Stomach (tissue), 9 donors: ENCODE measurements around the gene RASGRP1. TPM values are rescaled to one million over a fixed set of nuclear protein-coding genes. Genes with fewer than 3 reads are reported as not detected.

ENCODE experiments used
- DNase-seq, 2 donors: peaks; one replicate each; pipeline versions ENCODE4 v3.0.0 to v3.0.0-alpha.2; 2013 to 2019
- H3K27ac ChIP-seq, 5 donors: fragments of 200-600 bp in 4 of 5; sonication (generic) in 4 of 5; one replicate each; pipeline ENCODE4 v1.5.1; 2013 to 2019; ENCODE audit warnings: mild to moderate bottlenecking in 1 of 5, moderate library complexity in 1 of 5
- H3K27me3 ChIP-seq, 3 donors: fragments of 200-600 bp; sonication (generic); one replicate each; pipeline ENCODE4 v1.5.1; 2017 to 2019; ENCODE audit warnings: mixed run types in 1 of 3
- H3K36me3 ChIP-seq, 4 donors: fragments of 200-600 bp; sonication (generic); 1 replicate in 3 of 4; 2 replicates in 1 of 4; pipeline ENCODE4 v1.5.1; 2016 to 2019
- H3K4me1 ChIP-seq, 4 donors: fragments of 200-600 bp; sonication (generic); one replicate each; pipeline ENCODE4 v1.5.1; 2016 to 2019
- H3K4me3 ChIP-seq, 4 donors: fragments of 200-600 bp; sonication (generic) in 3 of 4; one replicate each; pipeline ENCODE4 v1.5.1; 2016 to 2019; ENCODE audit warnings: mild to moderate bottlenecking in 1 of 4
- H3K9me3 ChIP-seq, 4 donors: fragments of 200-600 bp; sonication (generic); one replicate each; pipeline ENCODE4 v1.5.1; 2016 to 2019
- EP300 ChIP-seq: sonication (generic); formaldehyde crosslinking; IDR thresholded peaks from one replicate; pipeline ENCODE4 v1.6.1; 2017; ENCODE audit warnings: antibody characterized with exemption
- POLR2A ChIP-seq, 4 donors: fragments of 450-650 bp; IDR thresholded peaks; one replicate each; pipeline ENCODE4 v1.6.1; 2016; ENCODE audit warnings: antibody characterized with exemption in 4 of 4, control low read depth in 2 of 4, mild to moderate bottlenecking in 1 of 4, moderate library complexity in 1 of 4
- POLR2AphosphoS5 ChIP-seq, 3 donors: sonication (generic); formaldehyde crosslinking; IDR thresholded peaks; one replicate each; pipeline ENCODE4 v1.6.1; 2016; ENCODE audit warnings: antibody characterized with exemption in 3 of 3
- WGBS, 5 donors: extraction: QIAGEN DNeasy Blood & Tissue Kit in 3 of 5; methylation state at CpG; one replicate each; pipeline versions ENCODE4 v1.1.5 to v1.1.7; 2013 to 2018; 5-methylcytosine and 5-hydroxymethylcytosine counted together
- intact Hi-C: fragments of 100-400 bp; cut with DNase I; formaldehyde crosslinking; loops from one replicate; pipeline ENCODE4 v1.15.1; 2023; ENCODE audit warnings: low total_unique reads
- polyA plus RNA-seq, 3 donors: library from polyadenylated mRNA; stranded (reverse); fragments of 200-250 nt; gene quantifications; one replicate each; pipeline ENCODE4 v1.2.3, GENCODE V29; 2013
- total RNA-seq, 5 donors: library from RNA; depleted of rRNA; stranded (reverse); fragments of >200 nt; gene quantifications; one replicate each; pipeline versions ENCODE4 v1.1.0 to v1.2.3, GENCODE V29; 2014 to 2016
- TF ChIP-seq, protein P1 (sequence below), 7 experiments: fragments of 450-650 bp in 4 of 7; fragments of 200-600 bp in 3 of 7; sonication (generic) in 3 of 7; IDR thresholded peaks; one replicate each; pipeline ENCODE4 v1.5.1; 2016 to 2019; ENCODE audit warnings: antibody characterized with exemption in 7 of 7, control low read depth in 2 of 7, mild to moderate bottlenecking in 1 of 7
- donor health status: healthy with polysubstance abuse.
- donor health status: Bipolar disorder and iron deficiency.
- donor health status: healthy.

RASGRP1 gene
- total and polyA plus RNA-seq, 8 donors, result 0.29 to 12.3 (median 2.8) TPM

- no peak overlapping the region for H3K4me3 ChIP-seq
- H3K36me3 ChIP-seq, result no peaks in the 10 kb centered on the region
- no peak for DNase-seq
- 93 to 98% (median 95%) methylated on average over 5 to 6 of the region's 6 CpGs for WGBS, 5 donors
- no peak overlapping the region for H3K27ac ChIP-seq
- H3K9me3 ChIP-seq, result no peaks in the 10 kb centered on the region
- peaks cover 7 to 54% (median 29%) of the 10 kb centered on the region in 4 donors for H3K4me1 ChIP-seq
- no peaks in the 10 kb centered on the region for H3K27me3 ChIP-seq
- intact Hi-C loops, result no loop called here
- TF ChIP-seq, protein P1, sequence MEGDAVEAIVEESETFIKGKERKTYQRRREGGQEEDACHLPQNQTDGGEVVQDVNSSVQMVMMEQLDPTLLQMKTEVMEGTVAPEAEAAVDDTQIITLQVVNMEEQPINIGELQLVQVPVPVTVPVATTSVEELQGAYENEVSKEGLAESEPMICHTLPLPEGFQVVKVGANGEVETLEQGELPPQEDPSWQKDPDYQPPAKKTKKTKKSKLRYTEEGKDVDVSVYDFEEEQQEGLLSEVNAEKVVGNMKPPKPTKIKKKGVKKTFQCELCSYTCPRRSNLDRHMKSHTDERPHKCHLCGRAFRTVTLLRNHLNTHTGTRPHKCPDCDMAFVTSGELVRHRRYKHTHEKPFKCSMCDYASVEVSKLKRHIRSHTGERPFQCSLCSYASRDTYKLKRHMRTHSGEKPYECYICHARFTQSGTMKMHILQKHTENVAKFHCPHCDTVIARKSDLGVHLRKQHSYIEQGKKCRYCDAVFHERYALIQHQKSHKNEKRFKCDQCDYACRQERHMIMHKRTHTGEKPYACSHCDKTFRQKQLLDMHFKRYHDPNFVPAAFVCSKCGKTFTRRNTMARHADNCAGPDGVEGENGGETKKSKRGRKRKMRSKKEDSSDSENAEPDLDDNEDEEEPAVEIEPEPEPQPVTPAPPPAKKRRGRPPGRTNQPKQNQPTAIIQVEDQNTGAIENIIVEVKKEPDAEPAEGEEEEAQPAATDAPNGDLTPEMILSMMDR (IDR thresholded peaks at IDR 0.05), result no peak
- TF ChIP-seq POLR2A (IDR thresholded peaks at IDR 0.05), result no peak
- TF ChIP-seq POLR2AphosphoS5 (IDR thresholded peaks at IDR 0.05), result no peak
- TF ChIP-seq EP300, result no peak
These were observed 105.1 kb downstream of the RASGRP1 start for GRCh38 chr15:38459480-38459879.

DNA sequence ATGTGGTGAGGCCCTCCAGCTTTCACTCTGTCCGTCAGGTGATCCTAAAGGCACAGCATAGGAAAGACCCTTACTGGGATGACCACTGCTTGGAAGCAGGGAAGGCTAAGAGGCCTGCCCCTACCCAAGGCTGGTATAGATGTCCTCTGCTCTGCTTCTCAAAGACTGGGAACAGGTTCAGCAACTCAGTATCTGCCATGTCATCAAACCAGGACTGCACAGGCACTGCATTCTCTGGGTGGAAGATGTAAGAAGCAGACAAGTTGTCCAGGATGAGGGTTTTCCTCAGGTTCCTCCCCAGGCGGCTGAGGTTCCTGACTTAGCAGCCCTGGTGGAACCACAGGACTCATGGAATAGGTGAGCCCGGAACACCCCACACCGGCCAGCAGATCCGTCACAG, 106.0 kb downstream of the RASGRP1 start:
- WGBS, 5 donors, result 95 to 99% (median 98%) methylated on average over 5 of the region's 5 CpGs
- Histone ChIP-seq H3K27me3 (no peaks in the 10 kb centered on the region), H3K4me3 (no peak overlapping the region), H3K9me3 (no peaks in the 10 kb centered on the region), H3K4me1 (peaks cover 7 to 46% (median 25%) of the 10 kb centered on the region in 4 donors), H3K27ac (no peak overlapping the region), H3K36me3 (no peaks in the 10 kb centered on the region)
- TF ChIP-seq, protein P1 (IDR thresholded peaks at IDR 0.05), result no peak
- TF ChIP-seq POLR2A (IDR thresholded peaks at IDR 0.05) (no peak), POLR2AphosphoS5 (IDR thresholded peaks at IDR 0.05) (no peak), EP300 (no peak)
- no peak for DNase-seq
- intact Hi-C loops, result no loop called here

DNA sequence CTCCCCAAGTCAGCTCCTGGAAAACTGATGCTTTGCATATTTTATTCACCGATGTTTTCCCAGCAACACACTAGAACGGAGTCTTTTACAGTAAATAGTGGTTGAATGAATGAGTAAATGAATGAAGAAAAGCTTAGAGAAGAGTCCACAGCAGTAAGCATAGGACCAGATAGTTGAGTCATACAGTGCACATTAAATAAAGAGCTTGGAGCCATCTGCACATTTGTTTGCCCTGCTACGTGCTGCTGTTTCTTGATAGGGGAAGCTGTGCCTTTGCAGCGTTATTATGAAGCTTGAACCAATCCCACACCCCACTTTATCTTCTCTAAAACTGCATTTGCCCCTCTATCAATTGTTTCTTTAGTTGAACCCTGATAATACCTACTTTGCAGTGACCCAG, 109.5 kb downstream of the RASGRP1 start:
- 3 to 4% (median 4%) methylated on average over 4 of the region's 4 CpGs for WGBS, 5 donors
- H3K27ac ChIP-seq, result peak overlapping the region; percentile 91 to 97 (median 93)
- no peak for TF ChIP-seq EP300
- TF ChIP-seq, protein P1 (IDR thresholded peaks at IDR 0.05), result no peak
- TF ChIP-seq POLR2A (IDR thresholded peaks at IDR 0.05), result no peak
- no peak for TF ChIP-seq POLR2AphosphoS5 (IDR thresholded peaks at IDR 0.05)
- peak in 1 of 2 donors; percentile 18 for DNase-seq
- H3K4me3 ChIP-seq, result peak overlapping the region; percentile 60 to 91 (median 86)
- H3K9me3 ChIP-seq, result no peaks in the 10 kb centered on the region
- intact Hi-C loops, result no loop called here
- no peaks in the 10 kb centered on the region for H3K27me3 ChIP-seq
- H3K36me3 ChIP-seq, result no peaks in the 10 kb centered on the region
- H3K4me1 ChIP-seq, result peaks cover 7 to 34% (median 20%) of the 10 kb centered on the region in 4 donors

GRCh38 chr15:38454696-38455090, 109.9 kb downstream of the RASGRP1 start:
- Histone ChIP-seq H3K4me3 (peak overlapping the region; percentile 60 to 91 (median 86)), H3K36me3 (no peaks in the 10 kb centered on the region), H3K9me3 (no peaks in the 10 kb centered on the region), H3K27ac (peak overlapping the region; percentile 91 to 97 (median 93)), H3K27me3 (no peaks in the 10 kb centered on the region), H3K4me1 (peaks cover 7 to 34% (median 18%) of the 10 kb centered on the region in 4 donors)
- intact Hi-C loops, result no loop called here
- peak in 1 of 2 donors; percentile 48 for DNase-seq
- 0 to 1% (median 0%) methylated on average over 12 of the region's 12 CpGs for WGBS, 5 donors
- no peak for TF ChIP-seq POLR2A (IDR thresholded peaks at IDR 0.05)
- TF ChIP-seq EP300, result no peak
- no peak for TF ChIP-seq POLR2AphosphoS5 (IDR thresholded peaks at IDR 0.05)
- TF ChIP-seq, protein P1 (IDR thresholded peaks at IDR 0.05), result no peak
